A549 (cell line): ENCODE measurements around the gene EWSR1. TPM values are rescaled to one million over a fixed set of nuclear protein-coding genes. Genes with fewer than 3 reads are reported as not detected.
"Not testable (repeated sequence)": the region's sequence is repeated elsewhere in the genome, so short reads cannot be mapped to it uniquely, and the experiment has no call there.

Experiments used
- ATAC-seq, 2 experiments: fragments of 200-7000 bp in 1 of 2; fragments of >200 bp in 1 of 2; cut with Nextera tagmentation in 1 of 2; cut with Tn5 transposase in 1 of 2; 3 replicates each; pipeline versions ENCODE4 v1.8.0 to v1.9.1; 2018 to 2020; ENCODE audit warnings: mild to moderate bottlenecking in 1 of 2, moderate library complexity in 1 of 2
- CTCF ChIA-PET: fragments of 300-600 bp; sonication (Branson Sonifier 250); formaldehyde crosslinking; extraction: SDS; loops from one replicate; lab custom pipeline; 2021; ENCODE audit warnings: antibody characterized with exemption, inconsistent platforms; lab: Yijun Ruan, JAX
- POLR2A ChIA-PET: fragments of 350-600 bp; formaldehyde crosslinking; extraction: SDS; loops from one replicate; lab custom pipeline; 2021; ENCODE audit warnings: antibody characterized with exemption, inconsistent platforms; lab: Yijun Ruan, JAX
- DNase-seq, 2 experiments: peaks; one replicate each; pipeline versions ENCODE4 v3.0.0 to v3.0.0-alpha.2; 2011 to 2016; ENCODE audit warnings: low read depth in 1 of 2, low spot score in 1 of 2
- FAIRE-seq: peaks from 2 replicates; lab custom pipeline; 2011; peaks lifted over from hg19 to GRCh38; lab: Jason Lieb, UNC
- H3K27ac ChIP-seq, 2 experiments: fragments of >200 bp; sonication (Bioruptor Twin); formaldehyde crosslinking; 3 replicates each; pipeline ENCODE4 v1.5.1; 2016 to 2017
- H3K4me1 ChIP-seq: fragments of >200 bp; sonication (Bioruptor Twin); formaldehyde crosslinking; 3 replicates; pipeline ENCODE4 v1.6.1; 2016
- H3K4me2 ChIP-seq: fragments of >200 bp; sonication (Bioruptor Twin); formaldehyde crosslinking; 3 replicates; pipeline ENCODE4 v1.6.1; 2016
- H3K4me3 ChIP-seq: fragments of >200 bp; sonication (Bioruptor Twin); formaldehyde crosslinking; 3 replicates; pipeline ENCODE4 v1.5.1; 2016
- H3K9me3 ChIP-seq: fragments of >200 bp; sonication (Bioruptor Twin); formaldehyde crosslinking; 3 replicates; pipeline ENCODE4 v1.6.1; 2016
- CBX2 ChIP-seq: fragments of 200-600 bp; sonication (generic); IDR thresholded peaks from 2 replicates; pipeline ENCODE4 v1.6.1; 2016; ENCODE audit warnings: low read depth, mild to moderate bottlenecking, borderline replicate concordance
- CEBPB ChIP-seq, 2 experiments: fragments of >200 bp in 1 of 2; sonication (Bioruptor Twin) in 1 of 2; formaldehyde crosslinking in 1 of 2; IDR thresholded peaks; 2 replicates each; pipeline ENCODE4 v1.6.1; 2012 to 2016
- GATA3 ChIP-seq: IDR thresholded peaks from 2 replicates; pipeline ENCODE4 v1.6.1; 2012; ENCODE audit warnings: borderline replicate concordance
- HOXA7 ChIP-seq: fragments of 250-450 bp; sonication (Bioruptor Pico); IDR thresholded peaks from 2 replicates; pipeline ENCODE4 v1.5.0; 2020; ENCODE audit warnings: mild to moderate bottlenecking, moderate library complexity
- KDM5A ChIP-seq: fragments of 200-600 bp; sonication (generic); IDR thresholded peaks from 2 replicates; pipeline ENCODE4 v1.6.1; 2016; ENCODE audit warnings: antibody characterized with exemption, mild to moderate bottlenecking
- NFE2L2 ChIP-seq: fragments of 150-350 bp; conservative IDR thresholded peaks from 2 replicates; pipeline ENCODE4 v1.6.1; 2014; ENCODE audit warnings: low read length
- RAD21 ChIP-seq, 2 experiments: fragments of >200 bp in 1 of 2; sonication (Bioruptor Twin) in 1 of 2; formaldehyde crosslinking in 1 of 2; IDR thresholded peaks in 1 of 2; conservative IDR thresholded peaks in 1 of 2; 2 replicates in 1 of 2; 3 replicates in 1 of 2; pipeline ENCODE4 v1.6.1; 2012 to 2018; ENCODE audit warnings: inconsistent platforms in 1 of 2
- RARB ChIP-seq: fragments of 250-450 bp; sonication (Bioruptor Pico); IDR thresholded peaks from 2 replicates; pipeline ENCODE4 v1.8.0; 2021; ENCODE audit warnings: mild to moderate bottlenecking, moderate library complexity
- RCOR1 ChIP-seq: fragments of 150-350 bp; IDR thresholded peaks from 2 replicates; pipeline ENCODE4 v1.6.1; 2014; ENCODE audit warnings: antibody characterized with exemption, low read length, low read depth
- REST ChIP-seq: fragments of 200-600 bp; sonication (generic); IDR thresholded peaks from 2 replicates; pipeline ENCODE4 v1.6.1; 2016; ENCODE audit warnings: antibody characterized with exemption, mild to moderate bottlenecking, moderate library complexity
- RFX5 ChIP-seq: fragments of 450-650 bp; IDR thresholded peaks from 2 replicates; pipeline ENCODE4 v1.7.1; 2014; ENCODE audit warnings: antibody characterized with exemption, mild to moderate bottlenecking, moderate library complexity
- RNF2 ChIP-seq: fragments of 200-600 bp; sonication (generic); IDR thresholded peaks from 2 replicates; pipeline ENCODE4 v1.6.1; 2016; ENCODE audit warnings: low read depth, mild to moderate bottlenecking, antibody characterized with exemption, moderate library complexity, borderline replicate concordance
- SMC3 ChIP-seq: fragments of >200 bp; sonication (Bioruptor Twin); formaldehyde crosslinking; IDR thresholded peaks from 3 replicates; pipeline ENCODE4 v1.6.1; 2018; ENCODE audit warnings: inconsistent platforms
- TFCP2L1 ChIP-seq: fragments of 250-450 bp; sonication (Bioruptor Pico); IDR thresholded peaks from 2 replicates; pipeline ENCODE4 v1.5.0; 2021; ENCODE audit warnings: mild to moderate bottlenecking
- ZC3H11A ChIP-seq: fragments of 450-650 bp; IDR thresholded peaks from 2 replicates; pipeline ENCODE4 v1.6.1; 2014; ENCODE audit warnings: antibody characterized with exemption, mild to moderate bottlenecking
- ZSCAN20 ChIP-seq: fragments of 250-450 bp; sonication (Bioruptor Pico); IDR thresholded peaks from 2 replicates; pipeline ENCODE4 v1.8.0; 2022; ENCODE audit warnings: mild to moderate bottlenecking, moderate library complexity
- WGBS: methylation state at CpG from one replicate; pipeline ENCODE4 v1.1.6; 2017; ENCODE audit errors: missing lambda C conversion rate; 5-methylcytosine and 5-hydroxymethylcytosine counted together
- polyA plus RNA-seq, 4 experiments: library from polyadenylated mRNA; depleted of rRNA in 3 of 4; stranded (reverse); fragments of >200 nt; fragmentation: RNase III in 1 of 4; extraction: RNeasy Plus Mini Kit Qiagen cat#74134 plus additional on column Dnase treatment in 1 of 4; gene quantifications; 2 replicates in 3 of 4; 3 replicates in 1 of 4; pipeline ENCODE4 v1.2.3, GENCODE V29; 2011 to 2017

The EWSR1 gene
- polyA plus RNA-seq, 2 of the 4 experiments (the other 2 are of a cell fraction) = 146 to 281 TPM

- TF ChIP-seq REST (no peak), TFCP2L1 (CRISPR knock-in tag) (no peak), RAD21 (conservative IDR thresholded peaks at IDR 0.05 in 1 of 2, IDR thresholded peaks at IDR 0.05 in 1 of 2) (peak; percentile 79 to 88), ZSCAN20 (no peak)
Observed at GRCh38 chr22:29245626-29246385, 22.3 kb upstream of the EWSR1 start (continued).

GRCh38 chr22:29247891-29248290 is 20.2 kb upstream of the EWSR1 start:
- H3K4me1 ChIP-seq, H3K27ac ChIP-seq, ATAC-seq, DNase-seq, H3K9me3 ChIP-seq, FAIRE-seq, H3K4me3 ChIP-seq, H3K4me2 ChIP-seq: not testable (repeated sequence)
- POLR2A ChIA-PET = interaction anchor here (1.2 kb wide), 1 partner anchor 439 kb away, joined by 4 read pairs; no protein-coding TSS in a partner anchor
- WGBS = 77% methylated on average over 10 of the region's 10 CpGs
- CTCF ChIA-PET = interaction anchor here (0.7 to 1.7 kb wide), 7 partner anchors 9 to 1022 kb away, joined by 3 to 6 read pairs (median 3); no protein-coding TSS in a partner anchor

DNA sequence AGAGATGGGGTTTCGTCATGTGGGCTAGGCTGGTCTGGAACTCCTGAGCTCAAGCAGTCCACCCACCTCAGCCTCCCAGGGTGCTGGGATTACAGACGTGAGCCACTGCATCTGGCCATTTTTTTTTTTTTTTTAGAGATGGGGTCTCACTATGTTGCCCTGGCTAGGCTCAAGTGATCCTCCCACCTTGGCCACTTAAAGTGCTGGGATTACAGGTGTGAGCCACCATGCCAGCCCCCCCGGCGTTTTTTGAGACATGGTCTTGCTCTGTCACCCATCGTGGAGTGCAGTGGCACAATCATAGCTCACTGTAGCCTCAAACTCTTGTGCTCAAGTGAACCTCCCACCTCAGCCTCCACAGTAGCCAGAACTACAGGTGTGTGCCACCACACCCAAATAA is 16.8 kb upstream of the EWSR1 start:
- CTCF ChIA-PET = interaction anchor here (1.1 to 1.3 kb wide), 2 partner anchors 49 to 97 kb away, joined by 3 to 4 read pairs; no protein-coding TSS in a partner anchor
- FAIRE-seq (no peak), ATAC-seq (no peak), DNase-seq (no peak)
- Histone ChIP-seq H3K9me3 (no peaks in the 10 kb centered on the region), H3K4me3 (no peak overlapping the region), H3K27ac (no peak overlapping the region), H3K4me2 (no peak overlapping the region), H3K4me1 (no peaks in the 10 kb centered on the region)
- POLR2A ChIA-PET = no interaction called here
- 34% methylated on average over 5 of the region's 5 CpGs for WGBS
- TF ChIP-seq GATA3 = no peak

GRCh38 chr22:29251981-29252911 is 15.8 kb upstream of the EWSR1 start:
- H3K4me2 ChIP-seq = no peak overlapping the region
- FAIRE-seq (no peak), DNase-seq (no peak), ATAC-seq (no peak)
- ChIA-PET POLR2A (no interaction called here), CTCF (interaction anchor here (0.9 to 1.3 kb wide), 3 partner anchors 9 to 98 kb away, joined by 3 to 4 read pairs (median 3); no protein-coding TSS in a partner anchor)
- no peaks in the 10 kb centered on the region for H3K4me1 ChIP-seq
- H3K4me3 ChIP-seq = no peak overlapping the region
- no peaks in the 10 kb centered on the region for H3K9me3 ChIP-seq
- H3K27ac ChIP-seq = no peak overlapping the region
- 50% methylated on average over 9 of the region's 10 CpGs for WGBS
- no peak for TF ChIP-seq ZC3H11A
- no peak for TF ChIP-seq RFX5
- TF ChIP-seq RARB = no peak
- TF ChIP-seq GATA3 = no peak
- TF ChIP-seq NFE2L2 = no peak
- no peak for TF ChIP-seq RNF2
- no peak for TF ChIP-seq RCOR1
- no peak for TF ChIP-seq KDM5A
- TF ChIP-seq CBX2 = no peak
- no peak for TF ChIP-seq CEBPB (IDR thresholded peaks at IDR 0.05)
- TF ChIP-seq HOXA7 = no peak
- no peak for TF ChIP-seq SMC3
